Testis (tissue), 2 donors: ENCODE data around the gene FBXW5.

Experiments used
- CTCF ChIP-seq, 3 experiments: fragments of 450-650 bp in 2 of 3; fragments of 200-600 bp in 1 of 3; sonication (generic) in 1 of 3; IDR thresholded peaks; one replicate each; pipeline ENCODE4 v1.5.1; 2016 to 2019; ENCODE audit warnings: antibody characterized with exemption in 3 of 3, mild to moderate bottlenecking in 2 of 3, moderate library complexity in 1 of 3
- POLR2A ChIP-seq: fragments of 450-650 bp; IDR thresholded peaks from one replicate; pipeline ENCODE4 v1.6.1; 2017; ENCODE audit warnings: antibody characterized with exemption, mild to moderate bottlenecking, moderate library complexity

GRCh38 chr9:136955202-136955942 is 10.8 kb upstream of the FBXW5 start:
- TF ChIP-seq POLR2A: no peak
- TF ChIP-seq CTCF (IDR thresholded peaks at IDR 0.05): no peak
